Lung (tissue), 13 donors: Measurements from ENCODE around the gene NSUN7. TPM values are rescaled to one million over a fixed set of nuclear protein-coding genes. Genes with fewer than 3 reads are reported as not detected.

ENCODE experiments used
- ATAC-seq: fragments of 200-7000 bp; cut with Tn5 transposase; one replicate; pipeline ENCODE4 v1.9.1; 2020; ENCODE audit warnings: moderate number of reproducible peaks; ENCODE audit not compliant: insufficient read depth, low FRiP score
- DNase-seq, 3 donors: peaks; one replicate each; pipeline ENCODE4 v3.0.0-alpha.2; 2013 to 2017
- H3K27ac ChIP-seq, 2 donors: one replicate each; pipeline ENCODE4 v1.5.1; 2013; ENCODE audit warnings: mild to moderate bottlenecking in 2 of 2, moderate library complexity in 2 of 2, control low read depth in 1 of 2, inconsistent platforms in 1 of 2, low read depth in 1 of 2, low read length in 1 of 2
- H3K27me3 ChIP-seq, 3 donors: one replicate each; pipeline ENCODE4 v1.5.1; 2013; ENCODE audit warnings: low read length in 2 of 3; ENCODE audit not compliant: control insufficient read depth in 3 of 3, insufficient read depth in 3 of 3
- H3K36me3 ChIP-seq, 4 donors: one replicate each; pipeline ENCODE4 v1.5.1; 2013; ENCODE audit warnings: low read length in 4 of 4, mild to moderate bottlenecking in 1 of 4, moderate library complexity in 1 of 4; ENCODE audit not compliant: control insufficient read depth in 4 of 4, insufficient read depth in 4 of 4
- H3K4me1 ChIP-seq, 5 donors: one replicate each; pipeline ENCODE4 v1.5.1; 2013; ENCODE audit warnings: low read length in 5 of 5, mild to moderate bottlenecking in 2 of 5, moderate library complexity in 1 of 5; ENCODE audit not compliant: control insufficient read depth in 5 of 5, insufficient read depth in 5 of 5
- H3K4me3 ChIP-seq: one replicate; pipeline ENCODE4 v1.5.1; 2013; ENCODE audit warnings: mild to moderate bottlenecking, control low read depth, moderate library complexity
- H3K9ac ChIP-seq, 2 donors: one replicate each; pipeline ENCODE4 v1.5.1; 2013; ENCODE audit warnings: low read length in 2 of 2, control low read depth in 1 of 2; ENCODE audit not compliant: insufficient read depth in 1 of 2
- H3K9me3 ChIP-seq, 4 donors: one replicate each; pipeline ENCODE4 v1.5.1; 2013; ENCODE audit warnings: low read length in 3 of 4, mild to moderate bottlenecking in 1 of 4, moderate library complexity in 1 of 4; ENCODE audit not compliant: control insufficient read depth in 4 of 4, insufficient read depth in 3 of 4
- CTCF ChIP-seq: IDR thresholded peaks from 2 replicates; pipeline ENCODE4 v1.5.1; 2012; ENCODE audit warnings: mild to moderate bottlenecking; ENCODE audit errors: control extremely low read depth, extremely low read depth
- WGBS, 2 donors: extraction: QIAGEN DNeasy Blood & Tissue Kit; methylation state at CpG; one replicate each; pipeline ENCODE4 v1.1.7; 2013; 5-methylcytosine and 5-hydroxymethylcytosine counted together
- polyA plus RNA-seq, 2 donors: library from polyadenylated mRNA; stranded (reverse); fragments of 200-250 nt; gene quantifications; one replicate each; pipeline ENCODE4 v1.2.1, GENCODE V29; 2013
- small RNA-seq: library from RNA; depleted of rRNA; stranded (forward); fragments of <200 nt; gene quantifications from one replicate; pipeline ENCODE3, GENCODE V24; 2014; ENCODE audit warnings: low replicate concordance
- total RNA-seq, 2 donors: library from RNA; depleted of rRNA in 1 of 2; stranded (reverse); fragments of >200 nt in 1 of 2; gene quantifications; one replicate each; pipeline ENCODE4 v1.2.1, GENCODE V29; 2014 to 2021
- donor health status: control.
- donor health status: control.
- donor health status: Bipolar disorder and iron deficiency.
- donor health status: healthy.
- donor health status: DM: yes; HTN: yes; CAD: no.

Gene NSUN7
- total and polyA plus RNA-seq, 4 donors, result 6.5 to 20.5 (median 11.2) TPM

GRCh38 chr4:40858962-40859361 is 109.2 kb downstream of the NSUN7 start:
- Histone ChIP-seq H3K27ac (no peak overlapping the region), H3K4me3 (no peak overlapping the region), H3K9me3 (no peaks in the 10 kb centered on the region), H3K27me3 (no peaks in the 10 kb centered on the region), H3K9ac (no peak overlapping the region), H3K36me3 (peaks cover 0 to 6% (median 3%) of the 10 kb centered on the region in 4 donors), H3K4me1 (peaks cover 0 to 15% (median 7%) of the 10 kb centered on the region in 5 donors)
- TF ChIP-seq CTCF, result no peak
- DNase-seq (no peak), ATAC-seq (no peak)
- 73 to 84% methylated on average over 2 of the region's 2 CpGs for WGBS, 2 donors

Small RNA genes lying within 50 kb of the gene (small RNA-seq; reads per million reads assigned to genes)
- not detected for gene RF00019

Other genes starting within 250 kb of the NSUN7 start
- 100 to 1,000 TPM; 112 to 119 TPM for gene RBM47, start 120.1 kb upstream of the NSUN7 start, total RNA-seq
- gene RBM47, start 120.1 kb upstream of the NSUN7 start, polyA plus RNA-seq, result 10 to 100 TPM; 25.9 to 76.2 TPM